Endothelial cell of umbilical vein (primary cell): ENCODE measurements around the gene TTC24. TPM values are rescaled to one million over a fixed set of nuclear protein-coding genes. Genes with fewer than 3 reads are reported as not detected.

Experiments used
- BruUV-seq: library from RNA; stranded (reverse); fragments of 400-500 nt; replicated peaks from 2 replicates; lab custom pipeline; 2021; lab: Mats Ljungman, UMichigan
- CTCF ChIA-PET: fragments of 300-600, 350-600 bp; sonication (Branson Sonifier 250); formaldehyde crosslinking; loops from one replicate; lab custom pipeline; 2021; ENCODE audit warnings: antibody characterized with exemption, inconsistent platforms; lab: Charles Lee
- POLR2A ChIA-PET: fragments of 300-600, 350-600 bp; sonication (Branson Sonifier 250); formaldehyde crosslinking; loops from one replicate; lab custom pipeline; 2021; ENCODE audit warnings: antibody characterized with exemption, inconsistent platforms; lab: Charles Lee
- DNase-seq: peaks from one replicate; pipeline ENCODE4 v3.0.0-alpha.2; 2011; ENCODE audit warnings: low read depth, low spot score
- FAIRE-seq: peaks from 2 replicates; lab custom pipeline; 2011; peaks lifted over from hg19 to GRCh38; lab: Jason Lieb, UNC
- H2AFZ ChIP-seq: 2 replicates; pipeline ENCODE4 v1.6.0; 2012; ENCODE audit warnings: low read depth, low read length, control low read depth, inconsistent platforms
- H3K27ac ChIP-seq: 2 replicates; pipeline ENCODE4 v1.5.1; 2011; ENCODE audit warnings: low read depth, mild to moderate bottlenecking, control low read depth, low read length, moderate library complexity; ENCODE audit not compliant: insufficient read depth
- H3K27me3 ChIP-seq, 2 experiments: 2 replicates each; pipeline versions ENCODE4 v1.6.0 to v1.6.1; 2011; ENCODE audit warnings: low read length in 2 of 2, mixed read lengths in 1 of 2; ENCODE audit not compliant: control insufficient read depth in 2 of 2, insufficient read depth in 2 of 2
- H3K36me3 ChIP-seq, 2 experiments: 2 replicates in 1 of 2; 3 replicates in 1 of 2; pipeline ENCODE4 v1.5.1; 2011; ENCODE audit warnings: low read length in 2 of 2, mild to moderate bottlenecking in 1 of 2, moderate library complexity in 1 of 2; ENCODE audit not compliant: control insufficient read depth in 2 of 2, insufficient read depth in 2 of 2; ENCODE audit errors: extremely low read depth in 1 of 2
- H3K4me1 ChIP-seq: 3 replicates; pipeline ENCODE4 v1.5.1; 2011; ENCODE audit warnings: mild to moderate bottlenecking, low read length; ENCODE audit not compliant: control insufficient read depth, insufficient read depth; ENCODE audit errors: extremely low read depth
- H3K4me2 ChIP-seq: 2 replicates; pipeline ENCODE4 v1.6.1; 2011; ENCODE audit warnings: low read length, control low read depth, mixed read lengths; ENCODE audit not compliant: insufficient read depth
- H3K4me3 ChIP-seq, 3 experiments: fragments of 200-600 bp in 1 of 3; sonication (generic), shearing (Covaris generic) in 1 of 3; replicated peaks in 1 of 3; 2 replicates each; pipeline ENCODE4 v1.5.1; 2011 to 2016; ENCODE audit warnings: control low read depth in 3 of 3, low read length in 3 of 3, mild to moderate bottlenecking in 2 of 3, inconsistent platforms in 1 of 3, low read depth in 1 of 3, moderate library complexity in 1 of 3; ENCODE audit not compliant: insufficient read depth in 1 of 3
- H3K79me2 ChIP-seq: 2 replicates; pipeline ENCODE4 v1.6.0; 2012; ENCODE audit warnings: low read length, inconsistent platforms; ENCODE audit not compliant: control insufficient read depth, insufficient read depth
- H3K9ac ChIP-seq: replicated peaks from 2 replicates; pipeline ENCODE3; 2011; ENCODE audit warnings: low read length, control low read depth; ENCODE audit not compliant: insufficient read depth; ENCODE audit errors: extremely low read depth
- H3K9me1 ChIP-seq: replicated peaks from 3 replicates; pipeline ENCODE4 v1.6.0; 2011; ENCODE audit warnings: mild to moderate bottlenecking, low read length; ENCODE audit not compliant: control insufficient read depth, insufficient read depth; ENCODE audit errors: extremely low read depth
- H3K9me3 ChIP-seq: replicated peaks from 2 replicates; pipeline ENCODE4 v1.5.1; 2012; ENCODE audit warnings: low read length, inconsistent platforms; ENCODE audit not compliant: control insufficient read depth, insufficient read depth
- H4K20me1 ChIP-seq: replicated peaks from 2 replicates; pipeline ENCODE3; 2011; ENCODE audit warnings: mild to moderate bottlenecking, low read length; ENCODE audit not compliant: control insufficient read depth, insufficient read depth; ENCODE audit errors: extremely low read depth
- EZH2 ChIP-seq: IDR thresholded peaks from 2 replicates; pipeline ENCODE4 v1.6.1; 2012; ENCODE audit warnings: borderline replicate concordance, low read depth, mild to moderate bottlenecking, moderate library complexity, low read length, inconsistent platforms; ENCODE audit not compliant: severe bottlenecking
- FOS ChIP-seq: IDR thresholded peaks from 2 replicates; pipeline ENCODE4 v1.6.1; 2011; ENCODE audit warnings: mild to moderate bottlenecking, low read length, moderate library complexity, borderline replicate concordance; ENCODE audit not compliant: insufficient read depth
- GATA2 ChIP-seq: IDR thresholded peaks from 2 replicates; pipeline ENCODE4 v1.7.0; 2011; ENCODE audit warnings: low read depth, mild to moderate bottlenecking, moderate library complexity, mixed read lengths, low read length; ENCODE audit not compliant: insufficient read length, insufficient read depth
- JUN ChIP-seq: IDR thresholded peaks from 2 replicates; pipeline ENCODE4 v1.6.1; 2011; ENCODE audit warnings: borderline replicate concordance, low read depth; ENCODE audit not compliant: insufficient read length, insufficient read depth
- MYC ChIP-seq: IDR thresholded peaks from one replicate; pipeline ENCODE4 v1.6.1; 2011; ENCODE audit warnings: mild to moderate bottlenecking, low read depth, low read length
- POLR2A ChIP-seq: IDR thresholded peaks from 2 replicates; pipeline ENCODE4 v1.6.1; 2012; ENCODE audit warnings: low read depth, mild to moderate bottlenecking, control low read depth, low read length
- POLR2AphosphoS5 ChIP-seq: IDR thresholded peaks from 2 replicates; pipeline ENCODE4 v1.6.1; 2012; ENCODE audit warnings: low read depth, mild to moderate bottlenecking, control low read depth, low read length, moderate library complexity; ENCODE audit not compliant: insufficient read depth
- dilution Hi-C: fragments of 300-500 bp; cut with MboI; formaldehyde crosslinking; loops from one replicate; pipeline ENCODE4 v1.15.0; 2019; ENCODE audit warnings: low sequenced_read_pairs; ENCODE audit not compliant: extremely low pct_ligation_motif_present
- intact Hi-C: fragments of 100-400 bp; cut with micrococcal nuclease; formaldehyde crosslinking; loops from one replicate; pipeline ENCODE4 v1.10.0; 2022
- polyA plus RNA-seq, 4 experiments: library from polyadenylated mRNA; depleted of rRNA in 3 of 4; stranded (reverse) in 3 of 4; unstranded in 1 of 4; fragments of >200 nt; gene quantifications; 2 replicates each; pipeline versions ENCODE4 v1.2.1 to v1.2.3, GENCODE V29; 2011 to 2012; ENCODE audit warnings: missing spikeins in 1 of 4
- total RNA-seq: library from RNA; stranded (reverse); gene quantifications from 2 replicates; pipeline ENCODE4 v1.2.3, GENCODE V29; 2021
- TF ChIP-seq, protein P1 (sequence below), 2 donors: IDR thresholded peaks; 1 replicate in 1 of 2; 2 replicates in 1 of 2; pipeline ENCODE4 v1.5.1; 2011; ENCODE audit warnings: low read length in 2 of 2, mild to moderate bottlenecking in 2 of 2, moderate library complexity in 2 of 2, control low read depth in 1 of 2, inconsistent platforms in 1 of 2, low read depth in 1 of 2; ENCODE audit not compliant: insufficient read depth in 1 of 2; ENCODE audit errors: extremely low read depth in 1 of 2
- TF ChIP-seq, protein P2 (sequence below): IDR thresholded peaks from 2 replicates; pipeline ENCODE4 v1.6.1; 2011; ENCODE audit not compliant: insufficient read depth, insufficient read length

Gene TTC24
- total and polyA plus RNA-seq, 2 donors (not counting 3 experiments of a cell fraction or from before 2014, with no cell fraction given): not detected

- H3K4me2 ChIP-seq: no peak overlapping the region
- dilution Hi-C loops (no loop called here), intact Hi-C loops (no loop called here)
- H4K20me1 ChIP-seq: no peaks in the 10 kb centered on the region
- no peaks in the 10 kb centered on the region for H3K4me1 ChIP-seq
- no peak overlapping the region for H2AFZ ChIP-seq
- no peaks in the 10 kb centered on the region for H3K27me3 ChIP-seq
- H3K9ac ChIP-seq: no peak overlapping the region
- BruUV-seq: no TSS peak
- no peaks in the 10 kb centered on the region for H3K9me1 ChIP-seq
- H3K4me3 ChIP-seq: no peak overlapping the region
- no peaks in the 10 kb centered on the region for H3K79me2 ChIP-seq
- DNase-seq: no peak
- no peaks in the 10 kb centered on the region for H3K9me3 ChIP-seq
- FAIRE-seq: no peak
- TF ChIP-seq EZH2 (no peak), GATA2 (no peak), POLR2AphosphoS5 (no peak), JUN (no peak), FOS (no peak), POLR2A (no peak), MYC (no peak)
- TF ChIP-seq, protein P1, sequence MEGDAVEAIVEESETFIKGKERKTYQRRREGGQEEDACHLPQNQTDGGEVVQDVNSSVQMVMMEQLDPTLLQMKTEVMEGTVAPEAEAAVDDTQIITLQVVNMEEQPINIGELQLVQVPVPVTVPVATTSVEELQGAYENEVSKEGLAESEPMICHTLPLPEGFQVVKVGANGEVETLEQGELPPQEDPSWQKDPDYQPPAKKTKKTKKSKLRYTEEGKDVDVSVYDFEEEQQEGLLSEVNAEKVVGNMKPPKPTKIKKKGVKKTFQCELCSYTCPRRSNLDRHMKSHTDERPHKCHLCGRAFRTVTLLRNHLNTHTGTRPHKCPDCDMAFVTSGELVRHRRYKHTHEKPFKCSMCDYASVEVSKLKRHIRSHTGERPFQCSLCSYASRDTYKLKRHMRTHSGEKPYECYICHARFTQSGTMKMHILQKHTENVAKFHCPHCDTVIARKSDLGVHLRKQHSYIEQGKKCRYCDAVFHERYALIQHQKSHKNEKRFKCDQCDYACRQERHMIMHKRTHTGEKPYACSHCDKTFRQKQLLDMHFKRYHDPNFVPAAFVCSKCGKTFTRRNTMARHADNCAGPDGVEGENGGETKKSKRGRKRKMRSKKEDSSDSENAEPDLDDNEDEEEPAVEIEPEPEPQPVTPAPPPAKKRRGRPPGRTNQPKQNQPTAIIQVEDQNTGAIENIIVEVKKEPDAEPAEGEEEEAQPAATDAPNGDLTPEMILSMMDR (IDR thresholded peaks at IDR 0.05; ENCODE audit: extremely low read depth in 1 of 2, insufficient read depth in 1 of 2, low read depth in 1 of 2, low read length in 2 of 2): no peak
- TF ChIP-seq, protein P2, sequence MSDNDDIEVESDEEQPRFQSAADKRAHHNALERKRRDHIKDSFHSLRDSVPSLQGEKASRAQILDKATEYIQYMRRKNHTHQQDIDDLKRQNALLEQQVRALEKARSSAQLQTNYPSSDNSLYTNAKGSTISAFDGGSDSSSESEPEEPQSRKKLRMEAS: no peak
- POLR2A ChIA-PET: no interaction called here
- peaks cover 4 to 12% of the 10 kb centered on the region in 2 experiments for H3K36me3 ChIP-seq
- H3K27ac ChIP-seq: no peak overlapping the region
- CTCF ChIA-PET: interaction anchor here (0.7 to 3.4 kb wide), 6 partner anchors 11 to 82 kb away, joined by 3 to 21 read pairs (median 4); no protein-coding TSS in a partner anchor
These were observed 47.1 kb upstream of the TTC24 start for GRCh38 chr1:156532374-156532773.
